Measurements from ENCODE around the gene RBMS3. TPM values are rescaled to one million over a fixed set of nuclear protein-coding genes. Genes with fewer than 3 reads are reported as not detected.

Gene RBMS3
- total RNA-seq, 1 donor from 2014 or later = 23.7 TPM

GRCh38 chr3:29591579-29591978 lies 310.7 kb downstream of the RBMS3 start:
- H3K4me3 ChIP-seq (ENCODE audit: low read depth, low read length) = no peak overlapping the region
- no peak for TF ChIP-seq CTCF (IDR thresholded peaks at IDR 0.05; ENCODE audit: insufficient read depth, low read length, poor library complexity, severe bottlenecking)
- H3K36me3 ChIP-seq (ENCODE audit: control insufficient read depth, insufficient read depth, low read length) = no peaks in the 10 kb centered on the region
- no peaks in the 10 kb centered on the region for H3K27me3 ChIP-seq (ENCODE audit: control insufficient read depth, insufficient read depth, low read length)
- no peak for DNase-seq (ENCODE audit: low read depth)

GRCh38 chr3:29593802-29594201 lies 312.9 kb downstream of the RBMS3 start:
- no peaks in the 10 kb centered on the region for H3K36me3 ChIP-seq (ENCODE audit: control insufficient read depth, insufficient read depth, low read length)
- TF ChIP-seq CTCF (IDR thresholded peaks at IDR 0.05; ENCODE audit: insufficient read depth, low read length, poor library complexity, severe bottlenecking) = no peak
- no peak overlapping the region for H3K4me3 ChIP-seq (ENCODE audit: low read depth, low read length)
- no peak for DNase-seq (ENCODE audit: low read depth)
- no peaks in the 10 kb centered on the region for H3K27me3 ChIP-seq (ENCODE audit: control insufficient read depth, insufficient read depth, low read length)

GRCh38 chr3:29594261-29594660 lies 313.4 kb downstream of the RBMS3 start:
- H3K36me3 ChIP-seq (ENCODE audit: control insufficient read depth, insufficient read depth, low read length) = no peaks in the 10 kb centered on the region
- no peak for TF ChIP-seq CTCF (IDR thresholded peaks at IDR 0.05; ENCODE audit: insufficient read depth, low read length, poor library complexity, severe bottlenecking)
- DNase-seq (ENCODE audit: low read depth) = no peak
- no peak overlapping the region for H3K4me3 ChIP-seq (ENCODE audit: low read depth, low read length)
- no peaks in the 10 kb centered on the region for H3K27me3 ChIP-seq (ENCODE audit: control insufficient read depth, insufficient read depth, low read length)

- TF ChIP-seq CTCF (IDR thresholded peaks at IDR 0.05; ENCODE audit: insufficient read depth, low read length, poor library complexity, severe bottlenecking) = no peak
- no peak for DNase-seq (ENCODE audit: low read depth)
These were observed 316.6 kb downstream of the RBMS3 start for GRCh38 chr3:29597376-29598008.

GRCh38 chr3:29601861-29602585 lies 321.2 kb downstream of the RBMS3 start:
- Histone ChIP-seq H3K4me3 (ENCODE audit: low read depth, low read length) (no peak overlapping the region), H3K27me3 (ENCODE audit: control insufficient read depth, insufficient read depth, low read length) (no peaks in the 10 kb centered on the region), H3K36me3 (ENCODE audit: control insufficient read depth, insufficient read depth, low read length) (no peaks in the 10 kb centered on the region)
- no peak for DNase-seq (ENCODE audit: low read depth)
- no peak for TF ChIP-seq CTCF (IDR thresholded peaks at IDR 0.05; ENCODE audit: insufficient read depth, low read length, poor library complexity, severe bottlenecking)

More at GRCh38 chr3:29597376-29598008, 316.6 kb downstream of the RBMS3 start:
- no peaks in the 10 kb centered on the region for H3K36me3 ChIP-seq (ENCODE audit: control insufficient read depth, insufficient read depth, low read length)
- no peak overlapping the region for H3K4me3 ChIP-seq (ENCODE audit: low read depth, low read length)
- H3K27me3 ChIP-seq (ENCODE audit: control insufficient read depth, insufficient read depth, low read length) = no peaks in the 10 kb centered on the region
